Activated naive CD8-positive, alpha-beta T cell treated with anti-CD3 and anti-CD28 coated beads, Interleukin-2, amount 10 ng/mL, durations not matched to agents 7 days and 5 days (primary cell): Measurements from ENCODE around the gene SIPA1L3. TPM values are rescaled to one million over a fixed set of nuclear protein-coding genes. Genes with fewer than 3 reads are reported as not detected.

Source experiments
- ATAC-seq: fragments of 150-1000 bp; cut with Tn5 transposase; one replicate; pipeline ENCODE4 v1.10.0; 2021; ENCODE audit warnings: low read depth, moderate library complexity
- POLR2A ChIA-PET: fragments of 350-600 bp; sonication (Branson Sonifier 250); formaldehyde crosslinking; loops from one replicate; lab custom pipeline; 2021; ENCODE audit warnings: antibody characterized with exemption; lab: Charles Lee
- DNase-seq: peaks from one replicate; pipeline ENCODE4 v3.0.0; 2021
- H3K27ac Mint-ChIP-seq: one replicate; pipeline ENCODE4 v1.8.0; 2022; ENCODE audit warnings: mild to moderate bottlenecking, mixed read lengths
- H3K27me3 Mint-ChIP-seq: one replicate; pipeline ENCODE4 v1.8.0; 2022; ENCODE audit warnings: mild to moderate bottlenecking, moderate library complexity, mixed read lengths
- H3K36me3 Mint-ChIP-seq: one replicate; pipeline ENCODE4 v1.8.0; 2021; ENCODE audit warnings: mild to moderate bottlenecking, mixed read lengths
- H3K4me1 Mint-ChIP-seq: one replicate; pipeline ENCODE4 v1.8.0; 2021; ENCODE audit warnings: mixed read lengths
- H3K4me3 Mint-ChIP-seq: one replicate; pipeline ENCODE4 v1.8.0; 2022; ENCODE audit warnings: mild to moderate bottlenecking, moderate library complexity, mixed read lengths
- H3K9me3 Mint-ChIP-seq: one replicate; pipeline ENCODE4 v1.8.0; 2021; ENCODE audit warnings: mixed read lengths
- total RNA-seq, 2 experiments: library from RNA; stranded (reverse); gene quantifications; one replicate each; pipeline ENCODE4 v1.2.3, GENCODE V29; 2021

The SIPA1L3 gene
- total RNA-seq, 2 experiments from 2014 or later, result 20.3 to 24.6 TPM

- no peak overlapping the region for H3K27ac Mint-ChIP-seq
- POLR2A ChIA-PET, result no interaction called here
- H3K4me1 Mint-ChIP-seq, result no peaks in the 10 kb centered on the region
- H3K36me3 Mint-ChIP-seq, result peaks cover 9% of the 10 kb centered on the region
- no peak overlapping the region for H3K4me3 Mint-ChIP-seq
- peaks cover 8% of the 10 kb centered on the region for H3K9me3 Mint-ChIP-seq
- H3K27me3 Mint-ChIP-seq, result no peaks in the 10 kb centered on the region
- DNase-seq (no peak), ATAC-seq (no peak)
Measured at GRCh38 chr19:37963190-37963936, 56.4 kb downstream of the SIPA1L3 start.

DNA sequence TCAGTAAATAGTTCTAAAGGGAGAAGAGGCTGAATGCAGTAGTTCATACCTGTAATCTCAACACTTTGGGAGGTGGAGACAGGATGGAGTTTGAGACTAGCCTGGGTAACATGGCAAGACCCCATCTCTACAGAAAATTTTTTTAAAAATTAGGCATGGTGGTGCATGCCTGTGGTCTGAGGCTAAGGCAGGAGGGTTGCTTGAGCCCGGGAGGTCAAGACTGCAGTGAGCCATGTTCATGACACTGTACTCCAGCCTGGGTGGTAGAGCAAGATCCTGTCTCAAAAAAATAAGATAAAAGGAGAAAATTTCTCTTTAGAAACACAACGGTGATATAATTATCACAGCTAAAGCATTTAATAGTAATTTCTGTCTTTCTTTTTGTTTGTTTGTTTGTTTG is 57.1 kb downstream of the SIPA1L3 start:
- POLR2A ChIA-PET, result no interaction called here
- Mint-ChIP-seq H3K4me3 (no peak overlapping the region), H3K27ac (no peak overlapping the region), H3K27me3 (no peaks in the 10 kb centered on the region), H3K9me3 (peaks cover 8% of the 10 kb centered on the region), H3K36me3 (peaks cover 7% of the 10 kb centered on the region), H3K4me1 (no peaks in the 10 kb centered on the region)
- ATAC-seq, result no peak
- DNase-seq, result no peak

DNA sequence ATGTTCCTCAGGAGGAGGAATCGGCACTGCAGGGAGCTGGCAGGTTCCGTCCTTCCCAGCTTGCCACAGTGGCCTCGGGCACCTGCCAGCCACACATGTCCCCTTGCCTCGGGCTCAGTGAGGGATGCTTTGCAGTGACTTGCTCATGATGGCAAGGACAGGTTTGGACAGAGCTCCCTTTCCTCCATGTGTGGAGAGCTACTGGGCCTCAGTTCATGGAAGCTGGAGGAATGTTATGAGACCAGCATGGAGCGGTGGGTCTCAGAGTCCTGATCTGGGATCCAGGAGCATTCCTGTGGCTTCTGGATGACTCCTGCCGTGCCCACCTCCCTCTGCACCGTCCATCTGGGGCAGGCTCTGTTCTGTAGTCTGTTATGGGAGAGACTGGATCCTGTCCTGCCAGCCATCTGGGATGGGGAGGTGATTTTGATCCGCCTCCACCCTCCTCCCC is 59.2 kb downstream of the SIPA1L3 start:
- POLR2A ChIA-PET, result no interaction called here
- Mint-ChIP-seq H3K27me3 (no peaks in the 10 kb centered on the region), H3K27ac (no peak overlapping the region), H3K36me3 (peaks cover 11% of the 10 kb centered on the region), H3K9me3 (peaks cover 12% of the 10 kb centered on the region), H3K4me3 (no peak overlapping the region), H3K4me1 (no peaks in the 10 kb centered on the region)
- ATAC-seq (no peak), DNase-seq (peak; percentile 4)

DNA sequence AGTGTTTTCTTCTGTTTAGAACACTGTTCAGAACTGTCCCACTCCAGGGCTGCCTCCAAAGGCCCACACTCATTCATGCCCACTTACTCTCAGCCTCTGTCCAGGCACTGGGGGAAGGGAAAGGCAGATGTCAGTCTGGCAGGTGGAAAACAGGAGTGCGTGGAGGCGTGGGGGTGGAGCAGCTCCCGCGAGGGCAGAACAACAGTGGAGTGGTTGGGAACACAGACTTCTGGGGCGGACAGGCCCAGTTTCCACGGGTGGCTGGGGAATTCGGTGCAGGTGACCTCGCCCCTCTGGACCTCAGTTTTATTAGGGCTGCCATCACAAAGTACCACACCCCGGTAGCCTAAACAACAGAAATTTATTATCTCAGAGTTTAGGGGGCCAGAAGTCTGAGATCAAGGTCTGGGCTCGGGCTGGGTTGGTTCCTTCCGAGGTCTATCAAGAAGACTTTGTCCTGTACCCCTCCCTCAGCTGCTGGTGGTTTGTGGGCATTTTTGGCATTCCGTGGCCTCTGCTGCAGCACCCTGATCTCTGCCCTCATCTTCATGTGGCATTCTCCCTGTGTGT is 59.7 kb downstream of the SIPA1L3 start:
- Mint-ChIP-seq H3K9me3 (peaks cover 9% of the 10 kb centered on the region), H3K4me3 (no peak overlapping the region), H3K36me3 (peaks cover 9% of the 10 kb centered on the region), H3K27ac (no peak overlapping the region), H3K4me1 (no peaks in the 10 kb centered on the region), H3K27me3 (no peaks in the 10 kb centered on the region)
- POLR2A ChIA-PET, result no interaction called here
- ATAC-seq (no peak), DNase-seq (peak; percentile 6)

DNA sequence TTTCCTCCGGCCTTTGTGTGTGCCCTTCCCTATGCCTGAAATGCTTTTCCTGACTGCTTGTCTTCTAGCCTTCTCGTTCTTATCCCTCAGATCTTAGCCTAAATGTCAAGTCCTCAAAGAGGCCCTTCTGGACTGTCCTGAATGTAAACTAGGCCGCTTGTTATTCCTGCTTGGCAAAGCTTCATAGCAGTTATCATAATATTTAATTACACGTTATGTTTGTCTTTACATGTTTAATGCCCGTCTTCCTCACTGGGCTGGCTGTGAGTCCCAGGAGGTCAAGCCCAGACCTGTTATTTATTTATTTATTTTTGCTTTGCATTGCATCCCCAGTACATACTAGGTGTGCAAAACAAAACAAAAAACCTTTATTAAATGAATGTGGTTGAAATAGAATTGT is 62.7 kb downstream of the SIPA1L3 start:
- no peaks in the 10 kb centered on the region for H3K27me3 Mint-ChIP-seq
- peaks cover 13% of the 10 kb centered on the region for H3K9me3 Mint-ChIP-seq
- ATAC-seq (no peak), DNase-seq (no peak)
- H3K36me3 Mint-ChIP-seq, result peaks cover 11% of the 10 kb centered on the region
- POLR2A ChIA-PET, result no interaction called here
- no peaks in the 10 kb centered on the region for H3K4me1 Mint-ChIP-seq
- H3K27ac Mint-ChIP-seq, result no peak overlapping the region
- no peak overlapping the region for H3K4me3 Mint-ChIP-seq

DNA sequence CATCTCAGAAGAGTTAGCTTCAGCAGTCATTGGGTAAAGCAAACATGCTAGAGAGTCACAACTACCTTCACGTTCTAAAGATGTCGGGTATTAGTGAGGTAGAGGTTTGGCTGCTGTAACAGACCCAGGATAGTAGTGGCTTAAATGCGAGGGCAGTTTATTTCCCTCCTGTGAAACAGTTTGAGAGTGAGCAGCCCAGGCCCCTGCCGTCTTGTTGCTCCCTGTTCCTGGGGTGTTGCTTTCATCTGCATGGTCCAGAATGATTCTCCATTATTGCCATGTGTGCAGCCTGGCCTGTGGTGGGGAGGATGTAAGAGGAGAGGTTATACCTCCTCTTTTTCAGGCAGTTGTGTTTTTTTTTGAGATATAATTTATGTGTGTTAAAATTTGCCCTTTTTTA is 63.7 kb downstream of the SIPA1L3 start:
- Mint-ChIP-seq H3K36me3 (peaks cover 13% of the 10 kb centered on the region), H3K27ac (no peak overlapping the region), H3K4me3 (no peak overlapping the region), H3K4me1 (no peaks in the 10 kb centered on the region), H3K9me3 (peaks cover 13% of the 10 kb centered on the region), H3K27me3 (no peaks in the 10 kb centered on the region)
- POLR2A ChIA-PET, result no interaction called here
- ATAC-seq (no peak), DNase-seq (no peak)

GRCh38 chr19:37972803-37973202 is 65.8 kb downstream of the SIPA1L3 start:
- H3K36me3 Mint-ChIP-seq, result peaks cover 15% of the 10 kb centered on the region

GRCh38 chr19:37973666-37974065 is 66.7 kb downstream of the SIPA1L3 start:
- no peak for DNase-seq
- Mint-ChIP-seq H3K4me3 (no peak overlapping the region), H3K36me3 (peaks cover 15% of the 10 kb centered on the region), H3K4me1 (no peaks in the 10 kb centered on the region), H3K9me3 (peaks cover 11% of the 10 kb centered on the region), H3K27ac (no peak overlapping the region), H3K27me3 (no peaks in the 10 kb centered on the region)
- POLR2A ChIA-PET, result no interaction called here
- no peak for ATAC-seq

More at GRCh38 chr19:37972803-37973202, 65.8 kb downstream of the SIPA1L3 start:
- ATAC-seq, result no peak
- POLR2A ChIA-PET, result no interaction called here
- no peak for DNase-seq
- no peak overlapping the region for H3K4me3 Mint-ChIP-seq
- H3K27ac Mint-ChIP-seq, result no peak overlapping the region
- H3K27me3 Mint-ChIP-seq, result no peaks in the 10 kb centered on the region
- no peaks in the 10 kb centered on the region for H3K4me1 Mint-ChIP-seq
- peaks cover 13% of the 10 kb centered on the region for H3K9me3 Mint-ChIP-seq

DNA sequence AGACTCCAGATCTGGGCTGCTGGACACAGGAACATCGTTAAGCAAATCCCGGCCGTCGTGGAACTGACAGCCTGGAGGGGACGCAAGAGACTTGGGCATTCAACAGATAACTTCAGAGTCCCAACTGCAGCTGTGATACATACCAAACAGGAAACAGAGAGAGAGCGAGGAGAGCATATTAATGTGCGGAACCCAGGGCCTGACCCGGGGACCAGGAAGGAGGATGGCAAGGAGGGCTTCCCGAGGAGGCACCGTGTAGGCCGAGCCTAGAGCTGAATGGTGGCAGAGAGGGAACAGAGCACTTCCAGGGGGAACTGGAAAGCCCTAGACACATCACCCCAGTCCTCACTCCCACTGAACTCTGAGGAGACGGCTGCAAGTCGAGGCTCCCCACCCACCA is 68.1 kb downstream of the SIPA1L3 start:
- Mint-ChIP-seq H3K36me3 (peaks cover 11% of the 10 kb centered on the region), H3K4me3 (no peak overlapping the region), H3K27me3 (no peaks in the 10 kb centered on the region), H3K27ac (no peak overlapping the region), H3K9me3 (peaks cover 8% of the 10 kb centered on the region), H3K4me1 (no peaks in the 10 kb centered on the region)
- POLR2A ChIA-PET, result no interaction called here
- DNase-seq, result no peak
- ATAC-seq, result no peak

GRCh38 chr19:37975596-37976515 is 68.8 kb downstream of the SIPA1L3 start:
- Mint-ChIP-seq H3K27me3 (no peaks in the 10 kb centered on the region), H3K4me1 (no peaks in the 10 kb centered on the region), H3K9me3 (peaks cover 8% of the 10 kb centered on the region), H3K36me3 (peaks cover 11% of the 10 kb centered on the region), H3K4me3 (no peak overlapping the region), H3K27ac (no peak overlapping the region)
- DNase-seq (peak; percentile 10), ATAC-seq (no peak)
- POLR2A ChIA-PET, result no interaction called here

DNA sequence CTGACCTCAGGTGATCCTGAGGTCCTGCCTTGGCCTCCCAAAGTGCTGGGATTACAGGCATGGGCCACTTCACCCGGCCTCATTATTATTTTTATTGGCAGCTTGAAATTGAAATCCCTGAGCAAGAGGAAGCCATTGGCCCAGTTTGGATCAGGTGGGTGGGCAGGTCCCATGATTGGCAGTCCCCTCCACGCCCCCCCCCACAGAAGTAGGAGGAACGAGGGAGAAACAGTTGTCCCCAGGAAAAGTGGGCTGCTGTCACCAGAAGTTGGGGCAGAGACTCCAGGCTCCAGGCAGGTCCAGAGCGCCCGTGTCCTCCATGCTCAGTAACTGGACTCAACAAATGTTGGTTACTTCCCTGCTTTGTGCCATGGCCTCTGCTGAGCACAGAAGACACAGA is 70.4 kb downstream of the SIPA1L3 start:
- Mint-ChIP-seq H3K27me3 (no peaks in the 10 kb centered on the region), H3K9me3 (peaks cover 4% of the 10 kb centered on the region), H3K4me3 (no peak overlapping the region), H3K27ac (no peak overlapping the region), H3K36me3 (peaks cover 7% of the 10 kb centered on the region), H3K4me1 (no peaks in the 10 kb centered on the region)
- POLR2A ChIA-PET, result no interaction called here
- DNase-seq (no peak), ATAC-seq (no peak)

- Mint-ChIP-seq H3K4me3 (no peak overlapping the region), H3K9me3 (peaks cover 2% of the 10 kb centered on the region), H3K27ac (no peak overlapping the region), H3K4me1 (no peaks in the 10 kb centered on the region), H3K27me3 (no peaks in the 10 kb centered on the region), H3K36me3 (peaks cover 7% of the 10 kb centered on the region)
- ATAC-seq (no peak), DNase-seq (peak; percentile 7)
- POLR2A ChIA-PET, result no interaction called here
Measured at GRCh38 chr19:37977992-37978391, 71.0 kb downstream of the SIPA1L3 start.

GRCh38 chr19:37979547-37980082 is 72.6 kb downstream of the SIPA1L3 start:
- no peaks in the 10 kb centered on the region for H3K9me3 Mint-ChIP-seq
- H3K27me3 Mint-ChIP-seq, result no peaks in the 10 kb centered on the region
- H3K4me1 Mint-ChIP-seq, result no peaks in the 10 kb centered on the region
- H3K4me3 Mint-ChIP-seq, result no peak overlapping the region
- DNase-seq (peak; percentile 6), ATAC-seq (no peak)
- POLR2A ChIA-PET, result no interaction called here
- H3K27ac Mint-ChIP-seq, result no peak overlapping the region
- peaks cover 4% of the 10 kb centered on the region for H3K36me3 Mint-ChIP-seq
